Measurements from ENCODE around the gene HS3ST2.

GRCh38 chr16:22797551-22797950, 16.4 kb upstream of the HS3ST2 start:
- TF ChIP-seq POLR2A (IDR thresholded peaks at IDR 0.05; ENCODE audit: low read depth, low read length) = no peak
- no peak for TF ChIP-seq POLR2AphosphoS5 (IDR thresholded peaks at IDR 0.05; ENCODE audit: low read depth, low read length)
- no peak for TF ChIP-seq TAF1 (IDR thresholded peaks at IDR 0.05; ENCODE audit: low read depth, low read length)
- TF ChIP-seq POU2F2 (IDR thresholded peaks at IDR 0.05; ENCODE audit: low read depth, low read length) = no peak
- TF ChIP-seq SPI1 (IDR thresholded peaks at IDR 0.05; ENCODE audit: low read depth, low read length) = no peak

All from GM12891 (cell line).